ENCODE measurements around the gene AAMP.

The AAMP gene

GRCh38 chr2:218267259-218267658 lies 2.7 kb downstream of the AAMP start:
- Histone ChIP-seq H3K27ac (ENCODE audit: extremely low read depth, low read depth, low read length) (no peak overlapping the region), H3K4me1 (ENCODE audit: control insufficient read depth, insufficient read depth, low read length) (no peaks in the 10 kb centered on the region), H3K9me3 (ENCODE audit: control insufficient read depth, insufficient read depth, low read depth, low read length) (no peaks in the 10 kb centered on the region), H3K36me3 (ENCODE audit: control insufficient read depth in 2 of 2, insufficient read depth in 1 of 2, low read length in 2 of 2) (peaks cover 8 to 63% of the 10 kb centered on the region in 2 experiments; a peak in 2 of 3 replicates), H3K4me3 (ENCODE audit: low read depth, low read length) (no peak overlapping the region)
- POLR2A ChIA-PET: no interaction called here
- CTCF ChIA-PET: interaction anchor here (0.6 to 1.9 kb wide), 3 partner anchors 10 to 105 kb away, joined by 3 to 10 read pairs (median 3); no protein-coding TSS in a partner anchor
- TF ChIP-seq ZFP37 (tag by site-specific recombination; IDR thresholded peaks at IDR 0.05) (no peak), MYNN (tag by site-specific recombination; IDR thresholded peaks at IDR 0.05; ENCODE audit: borderline replicate concordance) (no peak), SP3 (tag by site-specific recombination; IDR thresholded peaks at IDR 0.05) (no peak), ZNF623 (tag by site-specific recombination; IDR thresholded peaks at IDR 0.05) (no peak), SALL2 (tag by site-specific recombination; IDR thresholded peaks at IDR 0.05; ENCODE audit: borderline replicate concordance) (no peak), ZBTB11 (tag by site-specific recombination; conservative IDR thresholded peaks at IDR 0.05; ENCODE audit: low read depth) (no peak), EGR2 (tag by site-specific recombination; IDR thresholded peaks at IDR 0.05; ENCODE audit: low read depth) (no peak), SP2 (tag by site-specific recombination; IDR thresholded peaks at IDR 0.05) (no peak), TSHZ1 (tag by site-specific recombination; IDR thresholded peaks at IDR 0.05; ENCODE audit: borderline replicate concordance) (no peak), GLI2 (tag by site-specific recombination; IDR thresholded peaks at IDR 0.05; ENCODE audit: borderline replicate concordance, low read depth) (no peak), ZNF560 (tag by site-specific recombination; IDR thresholded peaks at IDR 0.05; ENCODE audit: borderline replicate concordance) (no peak), ZNF2 (tag by site-specific recombination; IDR thresholded peaks at IDR 0.05) (no peak), FEZF1 (tag by site-specific recombination; IDR thresholded peaks at IDR 0.05) (no peak)
- TF ChIP-seq, protein P1, sequence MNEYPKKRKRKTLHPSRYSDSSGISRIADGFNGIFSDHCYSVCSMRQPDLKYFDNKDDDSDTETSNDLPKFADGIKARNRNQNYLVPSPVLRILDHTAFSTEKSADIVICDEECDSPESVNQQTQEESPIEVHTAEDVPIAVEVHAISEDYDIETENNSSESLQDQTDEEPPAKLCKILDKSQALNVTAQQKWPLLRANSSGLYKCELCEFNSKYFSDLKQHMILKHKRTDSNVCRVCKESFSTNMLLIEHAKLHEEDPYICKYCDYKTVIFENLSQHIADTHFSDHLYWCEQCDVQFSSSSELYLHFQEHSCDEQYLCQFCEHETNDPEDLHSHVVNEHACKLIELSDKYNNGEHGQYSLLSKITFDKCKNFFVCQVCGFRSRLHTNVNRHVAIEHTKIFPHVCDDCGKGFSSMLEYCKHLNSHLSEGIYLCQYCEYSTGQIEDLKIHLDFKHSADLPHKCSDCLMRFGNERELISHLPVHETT (tag by site-specific recombination; IDR thresholded peaks at IDR 0.05): no peak

DNA sequence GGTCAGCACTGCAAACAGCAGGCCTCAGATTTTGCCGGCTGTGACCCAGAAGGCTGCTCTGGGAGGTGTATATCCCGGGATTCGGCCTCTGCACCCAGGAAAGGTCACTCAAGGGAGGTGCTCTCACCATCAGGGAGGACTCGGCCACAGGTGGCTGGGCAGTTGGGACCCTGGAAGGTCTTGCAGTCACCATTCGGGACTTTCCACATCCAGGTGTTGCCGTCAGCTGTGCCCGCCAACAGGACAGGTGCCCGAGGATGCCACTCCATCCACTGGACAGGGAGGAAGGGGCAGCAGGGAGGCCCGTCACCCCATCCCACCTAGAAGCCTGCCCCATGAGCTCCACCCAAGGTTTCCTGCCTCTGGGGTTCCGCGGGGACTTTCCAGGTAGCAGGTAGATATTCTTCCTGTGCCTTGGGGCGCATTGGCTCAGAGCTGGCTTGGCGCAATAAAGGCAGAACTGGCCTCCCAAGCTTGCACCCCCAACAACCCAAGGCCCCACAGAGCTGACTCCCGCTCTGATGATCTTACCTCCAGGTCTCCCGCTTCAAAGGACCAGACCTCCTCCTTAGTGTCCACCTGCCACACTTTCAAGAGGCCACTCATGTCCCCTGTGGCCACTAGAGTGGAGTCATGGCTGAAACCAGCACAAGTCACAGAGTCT lies 3.5 kb downstream of the AAMP start:
- H3K9me3 ChIP-seq (ENCODE audit: control insufficient read depth, insufficient read depth, low read depth, low read length): no peaks in the 10 kb centered on the region
- peaks cover 8 to 56% of the 10 kb centered on the region in 2 experiments; a peak in 2 of 3 replicates for H3K36me3 ChIP-seq (ENCODE audit: control insufficient read depth in 2 of 2, insufficient read depth in 1 of 2, low read length in 2 of 2)
- no peaks in the 10 kb centered on the region for H3K4me1 ChIP-seq (ENCODE audit: control insufficient read depth, insufficient read depth, low read length)
- ChIA-PET POLR2A (interaction anchor here (0.6 kb wide), 1 partner anchor 142 kb away, joined by 3 read pairs; no protein-coding TSS in a partner anchor), CTCF (interaction anchor here (0.6 to 1.9 kb wide), 4 partner anchors 9 to 50 kb away, joined by 3 to 10 read pairs (median 4); no protein-coding TSS in a partner anchor)
- TF ChIP-seq ZSCAN18 (tag by site-specific recombination; IDR thresholded peaks at IDR 0.05): no peak
- TF ChIP-seq MYNN (tag by site-specific recombination; IDR thresholded peaks at IDR 0.05; ENCODE audit: borderline replicate concordance): no peak
- no peak for TF ChIP-seq ZNF302 (tag by site-specific recombination; IDR thresholded peaks at IDR 0.05; ENCODE audit: low read depth)
- TF ChIP-seq ZNF335 (tag by site-specific recombination; conservative IDR thresholded peaks at IDR 0.05): no peak
- TF ChIP-seq ZNF239 (tag by site-specific recombination; IDR thresholded peaks at IDR 0.05): no peak
- no peak for TF ChIP-seq ZNF155 (tag by site-specific recombination; IDR thresholded peaks at IDR 0.05)
- TF ChIP-seq ZNF654 (tag by site-specific recombination; IDR thresholded peaks at IDR 0.05; ENCODE audit: low read depth): no peak
- no peak overlapping the region for H3K27ac ChIP-seq (ENCODE audit: extremely low read depth, low read depth, low read length)
- no peak overlapping the region for H3K4me3 ChIP-seq (ENCODE audit: low read depth, low read length)

Measured in HEK293 (cell line).